GM23338 (cell line): ENCODE measurements around the gene SEMA4D. TPM values are rescaled to one million over a fixed set of nuclear protein-coding genes. Genes with fewer than 3 reads are reported as not detected.

Experiments used
- ATAC-seq: fragments of 200-7000 bp; cut with Tn5 transposase; 3 replicates; pipeline ENCODE4 v1.9.1; 2020
- DNase-seq: peaks from one replicate; pipeline ENCODE4 v3.0.0-alpha.2; 2015; ENCODE audit warnings: low spot score
- H2AFZ ChIP-seq: fragments of 200-600 bp; sonication (generic); 2 replicates; pipeline ENCODE4 v1.8.0; 2016; ENCODE audit warnings: antibody characterized with exemption, mild to moderate bottlenecking, moderate library complexity
- H3F3A ChIP-seq: fragments of 200-600 bp; sonication (generic); replicated peaks from 2 replicates; pipeline ENCODE4 v1.8.0; 2017; ENCODE audit warnings: antibody characterized with exemption, mixed run types, low read depth
- H3K27ac ChIP-seq: fragments of 200-600 bp; sonication (generic); 2 replicates; pipeline ENCODE4 v1.6.1; 2016; ENCODE audit warnings: low read depth
- H3K27me3 ChIP-seq: fragments of 200-600 bp; sonication (generic); 2 replicates; pipeline ENCODE4 v1.8.0; 2016; ENCODE audit warnings: mild to moderate bottlenecking, mixed run types, moderate library complexity; ENCODE audit not compliant: insufficient read depth
- H3K36me3 ChIP-seq: fragments of 200-600 bp; sonication (generic); 2 replicates; pipeline ENCODE4 v1.8.0; 2016; ENCODE audit warnings: mild to moderate bottlenecking; ENCODE audit not compliant: insufficient read depth
- H3K4me1 ChIP-seq: fragments of 200-600 bp; sonication (generic); 2 replicates; pipeline ENCODE4 v1.8.0; 2016; ENCODE audit warnings: mild to moderate bottlenecking, moderate library complexity; ENCODE audit not compliant: insufficient read depth
- H3K4me2 ChIP-seq: fragments of 200-600 bp; sonication (generic); 2 replicates; pipeline ENCODE4 v1.7.1; 2017; ENCODE audit warnings: mixed run types
- H3K4me3 ChIP-seq: fragments of 200-600 bp; sonication (generic); 2 replicates; pipeline ENCODE4 v1.6.1; 2016; ENCODE audit warnings: mixed run types
- H3K79me2 ChIP-seq: fragments of 200-600 bp; sonication (generic); replicated peaks from 2 replicates; pipeline ENCODE4 v1.8.0; 2017; ENCODE audit warnings: mild to moderate bottlenecking; ENCODE audit not compliant: insufficient read depth
- H3K9me2 ChIP-seq: fragments of 200-600 bp; sonication (generic); 2 replicates; pipeline ENCODE4 v1.8.0; 2017; ENCODE audit not compliant: insufficient read depth
- H4K20me1 ChIP-seq: fragments of 200-600 bp; sonication (generic); replicated peaks from 2 replicates; pipeline ENCODE4 v1.8.0; 2017; ENCODE audit warnings: mild to moderate bottlenecking; ENCODE audit not compliant: insufficient read depth
- H3K27ac Mint-ChIP-seq: 2 replicates; pipeline ENCODE4 v1.8.0; 2020; ENCODE audit warnings: inconsistent platforms, mild to moderate bottlenecking, moderate library complexity, mixed read lengths
- H3K27me3 Mint-ChIP-seq: 3 replicates; pipeline ENCODE4 v1.8.0; 2022; ENCODE audit warnings: low read depth, mild to moderate bottlenecking, moderate library complexity, mixed read lengths, inconsistent platforms; ENCODE audit not compliant: insufficient read depth, poor library complexity
- H3K36me3 Mint-ChIP-seq: 3 replicates; pipeline ENCODE4 v1.8.0; 2021; ENCODE audit warnings: low read depth, mild to moderate bottlenecking, inconsistent platforms, moderate library complexity, mixed read lengths
- H3K4me1 Mint-ChIP-seq: 3 replicates; pipeline ENCODE4 v1.8.0; 2020; ENCODE audit warnings: mild to moderate bottlenecking, inconsistent platforms, mixed read lengths
- H3K4me3 Mint-ChIP-seq: 3 replicates; pipeline ENCODE4 v1.8.0; 2021; ENCODE audit warnings: moderate library complexity, mild to moderate bottlenecking, inconsistent platforms, mixed read lengths
- H3K9me3 Mint-ChIP-seq: 3 replicates; pipeline ENCODE4 v1.8.0; 2020; ENCODE audit warnings: moderate library complexity, mild to moderate bottlenecking, inconsistent platforms, mixed read lengths
- CREB1 ChIP-seq: fragments of 250-450 bp; sonication (Bioruptor Pico); IDR thresholded peaks from 2 replicates; pipeline ENCODE4 v1.5.0; 2020; ENCODE audit warnings: low read depth, mild to moderate bottlenecking, moderate library complexity
- EZH2 ChIP-seq: fragments of 200-600 bp; sonication (generic); IDR thresholded peaks from one replicate; pipeline ENCODE4 v1.8.0; 2017; ENCODE audit warnings: antibody characterized with exemption, mild to moderate bottlenecking, low read depth; ENCODE audit not compliant: unreplicated experiment
- EZH2phosphoT487 ChIP-seq: fragments of 200-600 bp; sonication (generic); IDR thresholded peaks from one replicate; pipeline ENCODE4 v1.8.1; 2018; ENCODE audit warnings: antibody characterized with exemption; ENCODE audit not compliant: unreplicated experiment
- JUNB ChIP-seq: IDR thresholded peaks from one replicate; pipeline ENCODE4 v1.6.1; 2016; ENCODE audit warnings: antibody characterized with exemption; ENCODE audit not compliant: unreplicated experiment
- NANOG ChIP-seq: IDR thresholded peaks from 2 replicates; pipeline ENCODE4 v1.6.1; 2016; ENCODE audit warnings: antibody characterized with exemption, borderline replicate concordance
- STAT1 ChIP-seq: IDR thresholded peaks from one replicate; pipeline ENCODE4 v1.6.1; 2016; ENCODE audit warnings: antibody characterized with exemption; ENCODE audit not compliant: unreplicated experiment
- ZNF331 ChIP-seq: fragments of 250-450 bp; sonication (Bioruptor Pico); IDR thresholded peaks from 2 replicates; pipeline ENCODE4 v1.5.0; 2020; ENCODE audit warnings: low read depth, mild to moderate bottlenecking, moderate library complexity
- polyA plus RNA-seq: library from polyadenylated mRNA; unstranded; fragments of >200 nt; fragmentation: Nextera tagmentation; extraction: Ambion mirVana; gene quantifications from 2 replicates; pipeline ENCODE4 v1.2.1, GENCODE V29; 2016
- total RNA-seq: library from RNA; depleted of rRNA; stranded (reverse); fragments of >200 nt; shearing (Covaris generic); gene quantifications from 2 replicates; pipeline ENCODE4 v1.2.3, GENCODE V29; 2014
- TF ChIP-seq, protein P1 (sequence below), 2 experiments: fragments of 200-600 bp in 1 of 2; sonication (generic) in 1 of 2; conservative IDR thresholded peaks; 2 replicates each; pipeline versions ENCODE4 v1.5.1 to v1.6.1; 2016 to 2017; ENCODE audit warnings: antibody characterized with exemption in 2 of 2, low read depth in 2 of 2, mild to moderate bottlenecking in 2 of 2, moderate library complexity in 1 of 2
- TF ChIP-seq, protein P2 (sequence below): fragments of 250-450 bp; sonication (Bioruptor Pico); IDR thresholded peaks from 2 replicates; pipeline ENCODE4 v1.5.0; 2020; ENCODE audit warnings: mild to moderate bottlenecking, moderate library complexity

The SEMA4D gene
- total and polyA plus RNA-seq, 2 experiments from 2014 or later = 19.3 to 63.0 TPM

DNA sequence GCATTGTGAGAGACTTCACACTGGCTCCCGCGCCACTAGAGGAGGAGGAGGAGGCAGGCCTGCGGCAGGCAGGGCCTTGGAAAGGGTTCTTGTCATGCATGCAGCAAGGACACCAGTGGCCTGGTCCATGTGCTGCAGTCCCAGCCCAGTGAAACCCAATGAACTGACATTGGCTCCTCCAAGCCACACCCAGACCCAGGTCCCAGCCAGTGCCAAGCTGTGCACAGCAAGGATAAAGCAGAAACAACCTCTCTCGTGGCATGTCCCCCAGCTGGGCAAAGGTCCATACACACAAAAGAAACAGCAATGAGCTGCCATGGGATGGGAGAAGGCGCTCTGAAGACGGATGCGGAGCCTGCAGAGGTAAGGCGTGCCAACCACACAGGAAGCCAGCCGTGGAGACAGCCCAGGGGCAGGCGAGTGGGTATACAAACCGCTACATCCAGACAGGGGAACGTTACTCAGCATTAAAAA lies 89.2 kb downstream of the SEMA4D start (continued):
- TF ChIP-seq, protein P1, sequence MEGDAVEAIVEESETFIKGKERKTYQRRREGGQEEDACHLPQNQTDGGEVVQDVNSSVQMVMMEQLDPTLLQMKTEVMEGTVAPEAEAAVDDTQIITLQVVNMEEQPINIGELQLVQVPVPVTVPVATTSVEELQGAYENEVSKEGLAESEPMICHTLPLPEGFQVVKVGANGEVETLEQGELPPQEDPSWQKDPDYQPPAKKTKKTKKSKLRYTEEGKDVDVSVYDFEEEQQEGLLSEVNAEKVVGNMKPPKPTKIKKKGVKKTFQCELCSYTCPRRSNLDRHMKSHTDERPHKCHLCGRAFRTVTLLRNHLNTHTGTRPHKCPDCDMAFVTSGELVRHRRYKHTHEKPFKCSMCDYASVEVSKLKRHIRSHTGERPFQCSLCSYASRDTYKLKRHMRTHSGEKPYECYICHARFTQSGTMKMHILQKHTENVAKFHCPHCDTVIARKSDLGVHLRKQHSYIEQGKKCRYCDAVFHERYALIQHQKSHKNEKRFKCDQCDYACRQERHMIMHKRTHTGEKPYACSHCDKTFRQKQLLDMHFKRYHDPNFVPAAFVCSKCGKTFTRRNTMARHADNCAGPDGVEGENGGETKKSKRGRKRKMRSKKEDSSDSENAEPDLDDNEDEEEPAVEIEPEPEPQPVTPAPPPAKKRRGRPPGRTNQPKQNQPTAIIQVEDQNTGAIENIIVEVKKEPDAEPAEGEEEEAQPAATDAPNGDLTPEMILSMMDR (conservative IDR thresholded peaks at IDR 0.05; ENCODE audit: low read depth in 2 of 2) = no peak
- no peak for TF ChIP-seq EZH2phosphoT487

DNA sequence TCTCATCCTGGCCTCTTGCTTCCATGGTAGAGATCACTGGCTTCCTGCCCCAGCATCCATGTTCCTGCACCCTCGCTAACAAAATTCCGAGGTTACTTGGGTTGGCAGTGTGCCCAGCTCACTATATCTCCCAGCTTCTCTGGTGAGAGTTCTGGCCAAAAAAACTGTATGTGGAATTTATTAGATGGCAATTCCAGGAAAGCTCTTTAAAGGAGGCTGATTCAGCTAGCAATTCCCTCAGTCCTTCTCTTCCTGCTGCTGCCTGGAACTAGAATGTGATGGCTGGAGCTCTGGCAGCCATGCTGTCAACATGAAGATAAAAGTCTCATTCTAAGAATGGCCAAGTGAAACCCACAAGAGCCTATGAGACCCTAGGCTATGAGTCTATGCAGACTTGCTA lies 90.8 kb downstream of the SEMA4D start:
- Histone ChIP-seq H3K36me3 (no peaks in the 10 kb centered on the region; the same call in 1 of the 2 replicates), H3K27ac (no peak overlapping the region), H4K20me1 (peaks cover 7% of the 10 kb centered on the region; the same call in 1 of the 2 replicates), H3K79me2 (peaks cover 37% of the 10 kb centered on the region), H3K4me3 (no peak overlapping the region), H3K9me2 (no peaks in the 10 kb centered on the region), H3K4me1 (peaks cover 13% of the 10 kb centered on the region), H3K27me3 (no peaks in the 10 kb centered on the region), H2AFZ (no peak overlapping the region), H3F3A (no peaks in the 10 kb centered on the region), H3K4me2 (no peak overlapping the region)
- TF ChIP-seq JUNB = no peak
- no peak for TF ChIP-seq EZH2
- no peak for TF ChIP-seq ZNF331 (CRISPR knock-in tag)
- TF ChIP-seq CREB1 (CRISPR knock-in tag) = no peak
- Mint-ChIP-seq H3K4me1 (peaks cover 26% of the 10 kb centered on the region), H3K27me3 (peaks cover 13% of the 10 kb centered on the region), H3K27ac (no peak overlapping the region), H3K4me3 (no peak overlapping the region), H3K36me3 (peaks cover 31% of the 10 kb centered on the region; the same call in 2 of the 3 replicates), H3K9me3 (peaks cover 4% of the 10 kb centered on the region; the same call in 2 of the 3 replicates)
- DNase-seq (no peak), ATAC-seq (no peak)

DNA sequence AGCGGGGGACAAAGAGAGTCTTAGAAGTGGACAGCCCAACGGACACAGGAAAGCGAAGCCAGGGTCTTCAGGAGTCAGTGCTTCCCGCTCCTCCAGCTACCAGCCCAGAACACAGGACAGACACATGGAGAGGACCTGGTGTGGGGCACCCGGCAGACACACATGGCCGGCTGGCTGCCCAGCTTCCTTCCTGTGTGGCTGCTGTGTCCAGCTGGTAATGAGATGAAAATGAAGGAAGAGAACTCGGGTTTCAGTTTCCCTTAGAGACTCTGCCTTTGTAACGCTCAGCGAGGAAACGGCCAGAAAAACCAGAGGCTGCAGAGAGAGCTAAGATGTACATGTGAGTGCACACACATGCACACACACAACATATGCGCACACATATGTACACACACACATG lies 92.1 kb downstream of the SEMA4D start:
- Mint-ChIP-seq H3K4me1 (peaks cover 13% of the 10 kb centered on the region), H3K27ac (peak overlapping the region; percentile 62; the same call in 1 of the 2 replicates), H3K4me3 (no peak overlapping the region), H3K36me3 (peaks cover 34% of the 10 kb centered on the region), H3K9me3 (peaks cover 4% of the 10 kb centered on the region; the same call in 2 of the 3 replicates), H3K27me3 (peaks cover 10% of the 10 kb centered on the region)
- ATAC-seq (no peak), DNase-seq (no peak)
- no peak overlapping the region for H2AFZ ChIP-seq
- TF ChIP-seq NANOG = no peak
- no peak for TF ChIP-seq STAT1
- TF ChIP-seq, protein P2, sequence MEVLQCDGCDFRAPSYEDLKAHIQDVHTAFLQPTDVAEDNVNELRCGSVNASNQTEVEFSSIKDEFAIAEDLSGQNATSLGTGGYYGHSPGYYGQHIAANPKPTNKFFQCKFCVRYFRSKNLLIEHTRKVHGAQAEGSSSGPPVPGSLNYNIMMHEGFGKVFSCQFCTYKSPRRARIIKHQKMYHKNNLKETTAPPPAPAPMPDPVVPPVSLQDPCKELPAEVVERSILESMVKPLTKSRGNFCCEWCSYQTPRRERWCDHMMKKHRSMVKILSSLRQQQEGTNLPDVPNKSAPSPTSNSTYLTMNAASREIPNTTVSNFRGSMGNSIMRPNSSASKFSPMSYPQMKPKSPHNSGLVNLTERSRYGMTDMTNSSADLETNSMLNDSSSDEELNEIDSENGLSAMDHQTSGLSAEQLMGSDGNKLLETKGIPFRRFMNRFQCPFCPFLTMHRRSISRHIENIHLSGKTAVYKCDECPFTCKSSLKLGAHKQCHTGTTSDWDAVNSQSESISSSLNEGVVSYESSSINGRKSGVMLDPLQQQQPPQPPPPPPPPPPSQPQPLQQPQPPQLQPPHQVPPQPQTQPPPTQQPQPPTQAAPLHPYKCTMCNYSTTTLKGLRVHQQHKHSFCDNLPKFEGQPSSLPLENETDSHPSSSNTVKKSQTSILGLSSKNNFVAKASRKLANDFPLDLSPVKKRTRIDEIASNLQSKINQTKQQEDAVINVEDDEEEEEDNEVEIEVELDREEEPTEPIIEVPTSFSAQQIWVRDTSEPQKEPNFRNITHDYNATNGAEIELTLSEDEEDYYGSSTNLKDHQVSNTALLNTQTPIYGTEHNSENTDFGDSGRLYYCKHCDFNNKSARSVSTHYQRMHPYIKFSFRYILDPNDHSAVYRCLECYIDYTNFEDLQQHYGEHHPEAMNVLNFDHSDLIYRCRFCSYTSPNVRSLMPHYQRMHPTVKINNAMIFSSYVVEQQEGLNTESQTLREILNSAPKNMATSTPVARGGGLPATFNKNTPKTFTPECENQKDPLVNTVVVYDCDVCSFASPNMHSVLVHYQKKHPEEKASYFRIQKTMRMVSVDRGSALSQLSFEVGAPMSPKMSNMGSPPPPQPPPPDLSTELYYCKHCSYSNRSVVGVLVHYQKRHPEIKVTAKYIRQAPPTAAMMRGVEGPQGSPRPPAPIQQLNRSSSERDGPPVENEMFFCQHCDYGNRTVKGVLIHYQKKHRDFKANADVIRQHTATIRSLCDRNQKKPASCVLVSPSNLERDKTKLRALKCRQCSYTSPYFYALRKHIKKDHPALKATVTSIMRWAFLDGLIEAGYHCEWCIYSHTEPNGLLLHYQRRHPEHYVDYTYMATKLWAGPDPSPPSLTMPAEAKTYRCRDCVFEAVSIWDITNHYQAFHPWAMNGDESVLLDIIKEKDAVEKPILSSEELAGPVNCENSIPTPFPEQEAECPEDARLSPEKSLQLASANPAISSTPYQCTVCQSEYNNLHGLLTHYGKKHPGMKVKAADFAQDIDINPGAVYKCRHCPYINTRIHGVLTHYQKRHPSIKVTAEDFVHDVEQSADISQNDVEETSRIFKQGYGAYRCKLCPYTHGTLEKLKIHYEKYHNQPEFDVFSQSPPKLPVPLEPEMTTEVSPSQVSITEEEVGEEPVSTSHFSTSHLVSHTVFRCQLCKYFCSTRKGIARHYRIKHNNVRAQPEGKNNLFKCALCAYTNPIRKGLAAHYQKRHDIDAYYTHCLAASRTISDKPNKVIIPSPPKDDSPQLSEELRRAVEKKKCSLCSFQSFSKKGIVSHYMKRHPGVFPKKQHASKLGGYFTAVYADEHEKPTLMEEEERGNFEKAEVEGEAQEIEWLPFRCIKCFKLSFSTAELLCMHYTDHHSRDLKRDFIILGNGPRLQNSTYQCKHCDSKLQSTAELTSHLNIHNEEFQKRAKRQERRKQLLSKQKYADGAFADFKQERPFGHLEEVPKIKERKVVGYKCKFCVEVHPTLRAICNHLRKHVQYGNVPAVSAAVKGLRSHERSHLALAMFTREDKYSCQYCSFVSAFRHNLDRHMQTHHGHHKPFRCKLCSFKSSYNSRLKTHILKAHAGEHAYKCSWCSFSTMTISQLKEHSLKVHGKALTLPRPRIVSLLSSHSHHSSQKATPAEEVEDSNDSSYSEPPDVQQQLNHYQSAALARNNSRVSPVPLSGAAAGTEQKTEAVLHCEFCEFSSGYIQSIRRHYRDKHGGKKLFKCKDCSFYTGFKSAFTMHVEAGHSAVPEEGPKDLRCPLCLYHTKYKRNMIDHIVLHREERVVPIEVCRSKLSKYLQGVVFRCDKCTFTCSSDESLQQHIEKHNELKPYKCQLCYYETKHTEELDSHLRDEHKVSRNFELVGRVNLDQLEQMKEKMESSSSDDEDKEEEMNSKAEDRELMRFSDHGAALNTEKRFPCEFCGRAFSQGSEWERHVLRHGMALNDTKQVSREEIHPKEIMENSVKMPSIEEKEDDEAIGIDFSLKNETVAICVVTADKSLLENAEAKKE = no peak
- 0 out of 2 replicates have a peak overlapping the region, but pooled peaks have one; percentile 32 for H3K27ac ChIP-seq
- H3K4me2 ChIP-seq = no peak overlapping the region
- no peaks in the 10 kb centered on the region for H3F3A ChIP-seq
- H4K20me1 ChIP-seq = peaks cover 3% of the 10 kb centered on the region; the same call in 1 of the 2 replicates
- H3K4me3 ChIP-seq = no peak overlapping the region
- no peaks in the 10 kb centered on the region for H3K9me2 ChIP-seq
- peaks cover 34% of the 10 kb centered on the region for H3K79me2 ChIP-seq
- H3K4me1 ChIP-seq = peaks cover 2% of the 10 kb centered on the region; the same call in 1 of the 2 replicates
- no peaks in the 10 kb centered on the region; the same call in 1 of the 2 replicates for H3K36me3 ChIP-seq
- no peaks in the 10 kb centered on the region for H3K27me3 ChIP-seq
